H7 (cell line): ENCODE data around the gene DRC1. TPM values are rescaled to one million over a fixed set of nuclear protein-coding genes. Genes with fewer than 3 reads are reported as not detected.
A peak's percentile ranks its signal among the peaks of the same experiment; 100 is the strongest.
"Not testable (repeated sequence)": the region's sequence is repeated elsewhere in the genome, so short reads cannot be mapped to it uniquely, and the experiment has no call there.

Source experiments
- DNase-seq: peaks from one replicate; pipeline ENCODE4 v3.0.0; 2012
- H3K27me3 ChIP-seq: 2 replicates; pipeline ENCODE4 v1.6.0; 2011; ENCODE audit warnings: mild to moderate bottlenecking, low read length; ENCODE audit not compliant: control insufficient read depth, insufficient read depth
- H3K36me3 ChIP-seq: replicated peaks from 2 replicates; pipeline ENCODE4 v1.5.1; 2011; ENCODE audit warnings: low read length; ENCODE audit not compliant: control insufficient read depth, insufficient read depth
- H3K4me3 ChIP-seq: 2 replicates; pipeline ENCODE4 v1.5.1; 2011; ENCODE audit warnings: low read depth, mild to moderate bottlenecking, control low read depth, low read length, moderate library complexity; ENCODE audit not compliant: insufficient read depth
- total RNA-seq: library from RNA; depleted of rRNA; stranded (reverse); fragments of >200 nt; shearing (Covaris generic); gene quantifications from 2 replicates; pipeline ENCODE4 v1.2.3, GENCODE V29; 2014; rRNA removed

DRC1 gene
- total RNA-seq: 0.07 TPM in 1 of 2 replicates, not detected in the other

DNA sequence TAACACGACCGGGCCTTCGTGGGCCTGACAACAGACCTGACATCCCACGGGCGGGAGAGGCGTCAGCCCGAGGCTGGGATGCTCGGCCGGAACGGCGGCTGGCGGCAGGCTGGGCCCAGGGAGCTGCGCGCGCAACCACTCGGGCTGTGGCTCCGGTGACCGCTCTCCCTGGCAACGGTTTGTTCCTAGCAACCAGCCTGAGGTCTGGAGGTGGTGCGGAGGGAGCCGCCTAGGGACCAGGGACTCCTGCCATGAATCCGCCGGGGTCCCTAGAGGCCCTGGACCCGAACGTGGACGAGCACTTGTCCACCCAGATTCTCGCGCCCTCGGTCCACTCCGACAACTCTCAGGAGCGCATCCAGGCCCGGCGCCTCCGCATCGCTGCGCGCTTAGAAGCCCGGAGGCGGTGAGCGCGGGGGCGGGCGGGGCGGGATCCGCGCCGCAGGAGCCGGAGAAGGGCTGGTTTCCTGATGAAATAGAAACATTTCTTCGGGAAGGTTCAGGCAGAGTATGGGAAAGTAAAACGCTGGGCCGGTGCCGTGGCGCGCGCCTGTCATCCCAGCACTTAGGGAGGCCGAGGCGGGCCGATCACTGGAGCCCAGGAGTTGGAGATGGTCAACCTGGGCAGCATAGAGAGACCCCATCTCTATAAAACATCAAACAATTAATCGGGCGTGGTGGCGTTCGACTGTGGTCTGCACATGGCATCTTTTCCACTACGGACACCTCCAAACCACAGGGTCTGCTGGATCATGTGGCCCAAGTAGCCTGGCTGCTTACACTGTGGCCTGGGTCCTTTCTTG lies at the start of gene DRC1:
TSS of gene DRC1 (plus strand) at position 182 of the 803 bp plus-strand sequence. CDS start at position 252, 70 bp downstream.
- peak; percentile 98 for DNase-seq
- Histone ChIP-seq H3K36me3 (no peaks in the 10 kb centered on the region), H3K27me3 (no peaks in the 10 kb centered on the region), H3K4me3 (peak within 1 kb of the TSS; percentile 56)

DNA sequence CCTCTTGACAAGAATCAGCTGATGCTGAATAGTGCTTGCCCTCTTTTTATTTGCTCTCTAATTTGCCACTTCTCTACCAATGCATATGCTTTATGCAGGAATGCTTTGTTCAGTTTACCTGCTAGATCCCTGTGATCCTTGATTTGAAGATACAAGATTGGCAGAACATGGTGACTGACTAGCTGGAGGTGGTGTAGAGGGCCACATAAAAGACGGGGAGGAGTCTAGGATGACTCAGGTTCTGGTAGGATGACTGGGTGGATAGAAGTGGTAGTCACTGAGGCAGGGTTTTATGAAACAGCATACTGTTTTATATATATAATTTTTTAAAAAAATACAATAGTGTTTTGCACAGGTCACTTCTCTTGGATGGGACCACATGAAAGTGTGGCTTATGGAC lies 48.8 kb upstream of the DRC1 start:
- H3K27me3 ChIP-seq: no peaks in the 10 kb centered on the region
- H3K36me3 ChIP-seq: no peaks in the 10 kb centered on the region
- DNase-seq: no peak
- no peak overlapping the region for H3K4me3 ChIP-seq

DNA sequence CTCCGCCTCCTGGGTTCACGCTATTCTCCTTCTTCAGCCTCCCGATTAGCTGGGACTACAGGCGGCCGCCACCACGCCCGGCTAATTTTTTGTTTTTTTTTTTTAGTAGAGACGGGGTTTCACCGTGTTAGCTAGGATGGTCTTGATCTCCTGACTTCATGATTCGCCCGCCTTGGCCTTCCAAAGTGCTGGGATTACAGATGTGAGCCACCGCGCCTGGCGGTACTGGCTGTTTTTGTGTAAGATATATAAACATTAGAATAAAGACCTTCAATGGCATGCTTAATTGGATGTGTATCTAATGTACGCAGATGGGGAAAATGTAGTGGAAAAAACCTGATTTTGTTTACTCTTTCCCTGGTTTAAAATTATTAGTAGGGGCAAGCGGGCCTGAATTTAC lies 47.3 kb upstream of the DRC1 start:
- not testable (repeated sequence) for DNase-seq, H3K36me3 ChIP-seq, H3K27me3 ChIP-seq, H3K4me3 ChIP-seq

DNA sequence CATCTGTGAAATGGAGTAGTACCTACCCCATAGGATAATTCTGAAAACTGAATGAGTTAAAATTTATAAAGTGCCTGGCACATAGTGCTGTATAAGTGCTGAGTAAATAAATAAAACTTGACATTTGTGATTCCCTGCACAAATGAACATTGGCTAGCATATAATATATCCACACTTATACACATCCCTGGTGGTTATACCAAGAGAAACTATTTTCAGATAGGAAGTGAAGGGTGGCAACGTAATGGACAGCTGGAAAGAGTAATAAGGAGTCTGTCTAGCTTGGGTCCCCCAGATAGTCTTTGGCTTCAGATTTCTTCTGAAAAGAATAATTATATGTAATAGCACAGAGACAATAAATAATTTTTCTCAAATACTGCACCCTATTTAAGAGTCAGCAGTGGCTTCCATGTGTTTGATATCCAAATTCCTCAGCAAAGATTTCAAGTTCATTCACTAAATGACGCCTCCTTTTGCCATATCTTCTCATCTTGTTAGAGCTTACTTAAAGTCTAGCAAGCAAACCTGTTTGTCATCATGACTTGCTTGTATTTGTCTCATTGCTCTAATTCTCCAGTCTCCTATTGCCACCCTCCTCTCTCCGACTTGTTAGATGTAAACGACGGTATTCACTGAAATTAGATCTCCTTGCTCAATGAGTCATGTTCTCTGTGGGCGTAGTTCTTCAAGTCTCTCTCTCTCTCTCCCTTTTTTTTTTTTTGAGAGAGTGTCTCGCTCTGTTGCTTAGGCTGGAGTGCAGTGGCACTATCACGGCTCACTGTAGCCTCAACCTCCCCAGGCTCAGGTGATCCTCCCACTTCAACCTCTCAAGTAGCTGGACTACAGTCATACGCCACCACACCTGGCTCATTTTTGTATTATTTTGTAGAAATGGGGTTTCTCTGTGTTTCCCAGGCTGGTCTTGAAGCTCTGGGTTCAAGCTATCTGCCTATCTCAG lies 46.4 kb upstream of the DRC1 start:
- DNase-seq: peak; percentile 19
- Histone ChIP-seq H3K4me3 (no peak overlapping the region), H3K27me3 (no peaks in the 10 kb centered on the region), H3K36me3 (no peaks in the 10 kb centered on the region)

DNA sequence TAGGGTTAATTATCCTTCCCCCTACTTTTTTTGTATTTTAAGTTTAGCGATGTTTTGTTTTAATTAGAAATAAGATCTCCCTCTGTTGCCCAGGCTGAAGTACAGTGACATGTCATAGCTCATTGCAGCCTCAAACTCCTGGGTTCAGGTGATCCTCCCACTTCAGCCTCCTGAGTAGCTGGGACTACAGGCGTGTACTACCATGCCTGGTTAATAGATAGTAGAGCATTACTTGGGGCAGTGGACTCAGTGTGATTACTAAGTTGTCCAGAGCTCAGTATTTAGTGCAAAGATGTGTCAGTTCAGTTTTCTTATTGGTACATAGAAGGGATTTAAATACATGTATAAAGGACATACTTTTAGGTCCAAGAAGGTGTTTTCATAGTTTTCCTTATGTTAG lies 45.6 kb upstream of the DRC1 start:
- H3K27me3 ChIP-seq: no peaks in the 10 kb centered on the region
- H3K36me3 ChIP-seq: no peaks in the 10 kb centered on the region
- H3K4me3 ChIP-seq: no peak overlapping the region
- no peak for DNase-seq

DNA sequence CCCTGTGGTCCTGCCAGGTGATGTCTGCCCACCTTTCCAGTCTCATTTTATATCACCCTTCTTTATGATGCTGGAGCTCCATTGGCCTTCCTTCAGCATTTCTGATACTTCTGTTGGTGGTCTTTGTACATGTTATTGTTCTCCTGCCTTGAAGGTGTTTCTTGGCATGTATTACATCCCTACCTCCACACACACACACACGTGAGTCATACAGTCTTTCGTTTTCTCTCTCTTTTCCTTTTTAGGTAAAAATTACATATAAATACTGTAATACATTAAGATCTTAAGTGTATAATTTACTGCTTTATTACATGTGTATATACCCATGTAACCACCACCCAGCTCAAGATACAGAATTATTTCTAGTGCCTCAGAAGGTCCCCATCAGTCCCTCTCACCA lies 44.9 kb upstream of the DRC1 start:
- Histone ChIP-seq H3K27me3 (no peaks in the 10 kb centered on the region), H3K4me3 (no peak overlapping the region), H3K36me3 (no peaks in the 10 kb centered on the region)
- DNase-seq: no peak

DNA sequence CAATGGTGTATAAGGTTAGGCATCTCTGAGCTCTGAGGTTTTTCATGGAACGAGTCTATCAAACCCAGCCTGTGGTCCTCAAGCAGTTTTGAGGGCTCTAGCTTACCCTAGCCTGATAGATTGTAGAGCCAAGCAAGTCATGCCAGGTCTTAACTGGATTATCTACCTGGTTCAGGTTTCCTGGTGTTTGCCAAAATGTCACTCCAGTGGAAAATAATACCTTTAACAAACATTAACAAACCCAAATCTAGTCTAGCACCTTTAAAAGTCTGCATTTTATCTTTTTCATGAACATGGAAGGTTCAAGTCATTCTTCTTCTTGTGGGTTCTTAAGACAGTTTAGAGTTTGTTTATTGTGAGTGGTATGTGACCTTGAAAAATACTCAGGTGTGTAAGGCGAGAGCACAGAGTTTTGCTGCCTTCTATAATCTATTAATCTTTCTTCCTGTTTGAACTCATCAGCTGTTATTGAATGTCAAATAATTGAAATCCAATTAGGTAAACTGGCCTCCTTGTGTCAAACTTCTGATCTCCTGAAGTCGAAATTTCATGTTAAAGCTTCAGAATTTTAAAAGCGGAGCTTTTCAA lies 41.7 kb upstream of the DRC1 start:
- H3K36me3 ChIP-seq: no peaks in the 10 kb centered on the region
- DNase-seq: no peak
- H3K4me3 ChIP-seq: no peak overlapping the region
- H3K27me3 ChIP-seq: no peaks in the 10 kb centered on the region

DNA sequence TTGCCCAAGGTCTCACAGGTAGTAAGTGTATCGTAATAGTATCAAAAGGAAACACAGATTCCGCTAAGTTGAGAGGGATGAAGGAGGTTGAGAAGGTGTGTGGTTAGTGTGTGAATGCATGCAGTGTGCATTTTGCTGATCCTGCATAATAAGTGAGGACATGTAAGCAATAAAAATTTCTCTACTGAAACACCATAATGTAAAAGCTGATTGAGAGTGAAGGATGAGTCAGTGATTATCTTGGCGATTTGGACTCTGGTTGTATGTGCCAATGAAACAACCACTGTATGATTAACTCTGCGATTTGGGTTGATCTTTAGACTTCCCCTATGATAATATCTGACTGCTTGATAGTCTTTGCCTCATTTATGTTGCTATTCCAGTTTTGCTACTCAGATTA lies 38.4 kb upstream of the DRC1 start:
- Histone ChIP-seq H3K27me3 (no peaks in the 10 kb centered on the region), H3K36me3 (peaks cover 9% of the 10 kb centered on the region), H3K4me3 (no peak overlapping the region)
- DNase-seq: no peak

DNA sequence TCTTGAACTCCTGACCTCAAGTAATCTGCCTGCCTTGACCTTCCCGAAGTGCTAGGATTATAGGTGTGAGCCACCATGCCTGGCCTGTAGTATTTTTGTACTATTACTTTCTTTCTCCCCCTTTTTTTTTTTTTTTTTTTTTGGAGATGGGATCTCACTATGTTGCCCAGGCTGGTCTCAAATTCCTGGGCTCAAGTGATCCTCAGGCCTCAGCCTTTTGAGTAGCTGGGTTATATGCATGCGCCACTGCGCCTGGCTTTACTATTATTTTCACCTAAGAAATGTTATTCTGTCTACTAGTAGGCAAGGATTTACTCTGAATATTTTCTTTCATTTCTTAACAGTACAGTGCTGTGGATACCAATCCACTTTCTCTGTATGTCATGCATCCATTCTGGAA lies 37.8 kb upstream of the DRC1 start:
- Histone ChIP-seq H3K27me3 (no peaks in the 10 kb centered on the region), H3K4me3 (no peak overlapping the region), H3K36me3 (peaks cover 9% of the 10 kb centered on the region)
- no peak for DNase-seq

DNA sequence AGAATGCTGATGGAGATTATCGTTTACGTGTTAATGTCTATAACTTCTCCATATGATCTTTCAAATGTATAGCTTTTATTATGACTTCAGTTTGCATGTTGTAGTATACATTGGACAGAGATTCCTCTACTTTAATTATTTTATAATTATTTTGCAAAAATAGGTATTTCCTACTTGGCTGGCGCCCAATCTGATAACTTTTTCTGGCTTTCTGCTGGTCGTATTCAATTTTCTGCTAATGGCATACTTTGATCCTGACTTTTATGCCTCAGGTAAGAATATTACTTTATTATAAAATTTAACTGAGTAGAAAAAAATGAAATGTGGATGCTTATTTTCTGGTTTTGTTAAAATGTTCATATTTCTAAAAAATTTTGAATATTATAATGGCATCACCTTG lies 37.1 kb upstream of the DRC1 start:
- Histone ChIP-seq H3K36me3 (peaks cover 9% of the 10 kb centered on the region), H3K4me3 (no peak overlapping the region), H3K27me3 (no peaks in the 10 kb centered on the region)
- no peak for DNase-seq

DNA sequence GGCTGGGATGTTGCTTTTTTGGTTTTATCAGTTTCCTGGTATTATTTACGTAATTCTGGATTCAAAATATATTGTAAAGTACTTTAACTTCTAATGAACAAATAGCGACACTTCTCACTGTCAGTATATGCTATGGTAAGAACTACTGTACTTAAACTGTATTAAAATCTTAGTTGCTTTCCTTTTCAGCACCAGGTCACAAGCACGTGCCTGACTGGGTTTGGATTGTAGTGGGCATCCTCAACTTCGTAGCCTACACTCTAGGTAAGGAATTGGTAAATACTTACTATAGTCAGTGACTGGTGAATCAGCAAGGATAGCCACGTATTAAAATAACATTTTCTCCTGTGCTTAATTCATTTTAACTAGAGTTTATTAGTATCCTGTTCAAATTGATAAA lies 34.8 kb upstream of the DRC1 start:
- peaks cover 12% of the 10 kb centered on the region for H3K36me3 ChIP-seq
- no peak overlapping the region for H3K4me3 ChIP-seq
- DNase-seq: no peak

DNA sequence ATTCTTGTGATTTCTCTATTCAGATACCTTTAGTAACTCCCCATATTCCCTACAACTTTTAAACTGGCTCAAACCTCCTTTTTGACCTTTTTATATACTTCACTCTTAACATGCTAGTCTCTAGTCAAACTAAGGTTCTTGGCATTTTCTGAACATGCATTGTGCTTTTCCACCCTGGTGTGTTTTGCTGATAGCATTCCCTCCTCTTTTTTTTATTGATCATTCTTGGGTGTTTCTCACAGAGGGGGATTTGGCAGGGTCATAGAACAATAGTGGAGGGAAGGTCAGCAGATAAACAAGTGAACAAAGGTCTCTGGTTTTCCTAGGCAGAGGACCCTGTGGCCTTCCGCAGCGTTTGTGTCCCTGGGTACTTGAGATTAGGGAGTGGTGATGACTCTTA lies 32.1 kb upstream of the DRC1 start:
- H3K27me3 ChIP-seq, DNase-seq, H3K4me3 ChIP-seq: not testable (repeated sequence)
- peaks cover 13% of the 10 kb centered on the region for H3K36me3 ChIP-seq

More for the DNA sequence above, 34.8 kb upstream of the DRC1 start:
- no peaks in the 10 kb centered on the region for H3K27me3 ChIP-seq

DNA sequence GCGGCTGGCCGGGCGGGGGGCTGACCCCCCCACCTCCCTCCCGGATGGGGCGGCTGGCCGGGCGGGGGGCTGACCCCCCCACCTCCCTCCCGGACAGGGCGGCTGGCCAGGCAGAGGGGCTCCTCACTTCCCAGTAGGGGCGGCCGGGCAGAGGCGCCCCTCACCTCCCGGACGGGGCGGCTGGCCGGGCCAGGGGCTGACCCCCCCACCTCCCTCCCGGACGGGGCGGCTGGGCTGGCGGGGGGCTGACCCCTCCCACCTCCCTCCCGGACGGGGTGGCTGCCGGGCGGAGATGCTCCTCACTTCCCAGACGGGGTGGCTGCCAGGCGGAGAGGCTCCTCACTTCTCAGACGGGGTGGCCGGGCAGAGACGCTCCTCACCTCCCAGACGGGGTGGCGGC lies 30.8 kb upstream of the DRC1 start:
- not testable (repeated sequence) for H3K27me3 ChIP-seq, DNase-seq, H3K4me3 ChIP-seq
- peaks cover 17% of the 10 kb centered on the region for H3K36me3 ChIP-seq

DNA sequence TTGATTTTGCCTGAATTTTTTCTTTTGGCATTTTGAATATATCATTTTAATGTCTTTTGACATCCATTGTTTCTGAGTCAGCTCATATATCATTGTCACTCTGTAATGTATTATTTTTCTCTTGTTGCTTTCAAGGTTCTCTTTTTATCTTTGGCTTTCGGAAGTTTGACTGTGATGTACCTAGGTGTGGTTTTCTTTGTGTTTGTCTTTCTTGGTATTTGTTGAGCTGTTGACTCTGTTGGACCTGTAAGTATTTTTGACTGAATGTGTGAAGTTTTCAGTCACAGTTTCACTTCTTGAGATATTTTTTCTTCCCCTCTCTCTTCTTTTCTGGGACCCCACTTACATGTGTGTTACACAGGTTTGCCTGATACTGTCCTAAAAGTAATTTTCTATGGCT lies 24.9 kb upstream of the DRC1 start:
- Histone ChIP-seq H3K4me3 (no peak overlapping the region), H3K27me3 (no peaks in the 10 kb centered on the region), H3K36me3 (peaks cover 6% of the 10 kb centered on the region)
- no peak for DNase-seq
